ENCODE data around the gene COL20A1.

Gene COL20A1

DNA sequence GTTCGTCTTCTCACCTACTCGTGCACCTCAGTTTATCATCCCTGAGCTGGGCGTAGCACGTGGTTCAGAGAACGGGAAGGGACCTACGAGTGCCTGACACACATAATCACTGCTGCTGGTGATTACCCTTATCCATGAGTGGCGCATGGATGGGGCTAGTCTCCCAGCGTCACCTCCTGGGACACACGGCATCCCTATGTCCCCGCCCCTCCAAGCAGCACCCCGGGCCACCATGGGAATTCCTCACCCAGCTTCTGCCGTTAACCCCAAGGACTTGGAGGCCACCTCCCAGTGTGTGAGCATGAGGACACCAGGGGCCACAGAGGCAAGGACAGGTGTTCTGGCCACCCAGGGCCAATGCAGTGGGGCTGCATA is 58.3 kb downstream of the COL20A1 start:
- DNase-seq, result no peak

DNA sequence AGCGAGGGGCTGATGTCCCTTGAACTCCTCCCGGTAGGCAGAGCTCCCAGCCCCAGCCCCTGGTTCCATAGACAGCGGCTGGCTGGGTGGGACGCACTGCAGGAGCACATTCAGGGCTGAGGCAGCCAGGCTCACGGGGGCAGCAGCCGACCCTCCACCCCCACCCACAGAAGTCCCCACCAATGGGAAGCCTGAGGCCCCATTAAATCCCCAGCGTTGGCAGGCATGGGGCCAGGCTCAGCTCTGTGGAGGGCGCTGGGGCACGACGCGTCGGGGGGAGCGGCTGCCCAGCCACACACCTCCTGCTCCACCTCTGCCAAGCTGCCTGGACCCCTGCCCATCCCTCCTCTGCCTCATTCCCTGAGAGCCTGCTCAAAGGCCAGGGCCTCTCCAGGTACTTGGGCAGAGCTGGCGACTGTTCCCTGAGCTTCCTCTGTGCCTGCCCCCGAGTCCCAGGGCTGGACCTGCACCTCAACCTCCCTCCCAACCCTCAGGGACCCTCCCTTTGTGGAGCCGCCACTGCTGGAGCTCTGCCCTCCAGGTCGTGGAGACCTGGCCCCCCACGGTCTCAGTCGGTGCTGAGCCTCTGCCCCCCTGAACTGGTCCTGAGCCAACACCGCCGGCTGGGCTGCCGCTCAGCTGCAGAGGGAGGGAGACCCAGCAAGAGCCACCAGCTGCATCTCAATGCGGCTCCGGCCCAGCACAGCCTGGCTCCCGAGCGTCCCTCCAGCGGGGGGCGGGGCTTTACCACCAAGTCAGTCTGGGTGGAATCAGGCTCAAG is 59.0 kb downstream of the COL20A1 start:
- no peak for DNase-seq

DNA sequence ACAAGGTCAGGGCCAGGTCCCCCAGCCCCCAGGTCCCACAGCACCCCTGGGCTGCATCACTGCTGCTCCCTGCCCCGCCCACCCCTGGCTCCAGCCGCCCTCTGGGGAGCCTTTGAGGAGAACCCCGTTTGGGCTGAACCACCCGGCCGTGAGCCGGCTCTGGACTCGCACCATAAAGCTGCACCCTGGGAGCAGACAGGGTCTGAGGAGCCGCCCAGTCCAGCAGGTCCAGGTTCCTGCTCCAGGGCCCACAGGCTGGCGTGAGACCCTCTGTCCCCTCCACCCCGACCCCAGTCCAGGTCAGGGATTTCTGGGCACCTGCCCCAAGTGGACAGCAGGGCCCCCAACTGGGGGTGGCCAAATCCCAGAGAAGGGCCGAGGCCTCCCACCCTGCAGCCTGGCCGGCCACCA is 59.8 kb downstream of the COL20A1 start:
- no peak for DNase-seq

DNA sequence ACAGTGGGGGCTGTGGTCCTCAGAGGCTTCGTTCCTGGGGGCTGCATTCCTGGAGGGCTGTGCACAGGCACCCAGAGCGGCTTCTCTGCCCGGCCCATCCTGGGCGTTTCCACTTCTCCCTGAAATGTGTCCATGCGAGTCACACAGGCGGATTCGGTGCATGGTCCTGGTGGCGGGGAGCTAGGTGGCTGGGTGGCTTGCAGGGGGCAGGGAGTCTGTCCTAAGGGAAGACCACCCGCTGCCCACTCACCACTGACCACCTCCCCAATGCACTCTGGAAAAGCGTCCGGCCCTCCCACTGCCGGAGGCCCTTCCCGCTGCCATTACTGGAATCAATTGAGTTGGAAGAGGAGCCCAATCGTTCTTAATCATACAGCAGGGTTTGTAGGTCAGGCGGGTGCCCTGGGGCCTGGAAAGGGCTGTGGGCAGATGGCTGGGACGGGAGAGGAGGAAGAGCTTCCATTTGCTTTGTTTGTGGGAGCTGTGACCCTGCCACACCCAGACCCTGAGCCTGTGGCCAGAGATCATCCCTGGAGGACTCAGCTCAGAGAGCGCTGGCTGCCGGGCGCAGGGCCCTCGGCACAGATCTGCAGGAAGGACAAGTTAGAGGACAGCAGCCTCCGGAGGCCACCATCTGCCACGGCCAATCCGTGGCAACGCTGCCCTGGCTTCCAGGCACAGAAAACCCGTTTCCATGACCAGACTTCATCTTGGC is 61.8 kb downstream of the COL20A1 start:
- no peak for DNase-seq

DNA sequence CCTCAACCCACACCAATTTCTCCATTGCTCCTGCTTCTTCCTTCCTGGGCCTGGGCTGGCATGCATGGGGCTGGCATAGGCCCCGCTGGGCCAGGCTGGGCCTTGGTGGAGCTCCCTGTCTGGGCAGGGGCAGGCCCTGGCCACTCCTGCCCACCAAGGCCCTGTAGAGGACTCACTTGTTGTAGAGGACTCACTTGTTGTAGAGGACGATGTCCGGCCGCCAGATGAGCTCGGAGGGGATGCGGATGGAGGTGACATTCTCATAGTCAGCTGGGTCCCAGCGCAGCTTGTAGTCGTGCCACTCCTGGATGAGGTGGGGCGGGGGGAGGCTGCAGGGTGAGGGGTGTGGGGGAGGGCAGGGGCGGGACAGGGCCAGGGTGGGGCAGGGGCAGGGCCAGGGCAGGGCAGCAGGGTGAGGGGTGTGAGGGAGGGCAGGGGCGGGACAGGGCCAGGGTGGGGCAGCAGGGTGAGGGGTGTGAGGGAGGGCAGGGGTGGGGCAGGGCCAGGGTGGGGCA is 62.9 kb downstream of the COL20A1 start:
- DNase-seq, result no peak

DNA sequence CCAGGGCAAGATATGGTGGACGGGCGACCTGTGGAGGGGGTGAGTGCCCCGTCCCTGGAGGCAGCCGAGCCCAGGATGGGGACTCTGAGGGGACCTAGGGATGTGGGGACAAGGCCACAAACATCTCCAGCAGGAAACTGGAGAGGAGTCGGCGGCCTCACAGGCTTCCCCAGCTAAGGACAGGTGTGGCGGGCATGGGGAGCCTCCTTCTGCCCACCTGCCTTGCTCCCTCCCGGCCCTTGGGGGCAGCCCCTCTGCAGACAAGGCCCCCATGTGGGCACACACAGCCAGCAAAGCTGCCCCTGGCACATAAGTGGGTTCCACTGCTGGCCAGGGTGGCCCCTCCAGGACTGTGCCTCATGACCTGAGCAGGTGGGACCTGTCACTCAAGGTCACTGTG is 63.5 kb downstream of the COL20A1 start:
- no peak for DNase-seq

DNA sequence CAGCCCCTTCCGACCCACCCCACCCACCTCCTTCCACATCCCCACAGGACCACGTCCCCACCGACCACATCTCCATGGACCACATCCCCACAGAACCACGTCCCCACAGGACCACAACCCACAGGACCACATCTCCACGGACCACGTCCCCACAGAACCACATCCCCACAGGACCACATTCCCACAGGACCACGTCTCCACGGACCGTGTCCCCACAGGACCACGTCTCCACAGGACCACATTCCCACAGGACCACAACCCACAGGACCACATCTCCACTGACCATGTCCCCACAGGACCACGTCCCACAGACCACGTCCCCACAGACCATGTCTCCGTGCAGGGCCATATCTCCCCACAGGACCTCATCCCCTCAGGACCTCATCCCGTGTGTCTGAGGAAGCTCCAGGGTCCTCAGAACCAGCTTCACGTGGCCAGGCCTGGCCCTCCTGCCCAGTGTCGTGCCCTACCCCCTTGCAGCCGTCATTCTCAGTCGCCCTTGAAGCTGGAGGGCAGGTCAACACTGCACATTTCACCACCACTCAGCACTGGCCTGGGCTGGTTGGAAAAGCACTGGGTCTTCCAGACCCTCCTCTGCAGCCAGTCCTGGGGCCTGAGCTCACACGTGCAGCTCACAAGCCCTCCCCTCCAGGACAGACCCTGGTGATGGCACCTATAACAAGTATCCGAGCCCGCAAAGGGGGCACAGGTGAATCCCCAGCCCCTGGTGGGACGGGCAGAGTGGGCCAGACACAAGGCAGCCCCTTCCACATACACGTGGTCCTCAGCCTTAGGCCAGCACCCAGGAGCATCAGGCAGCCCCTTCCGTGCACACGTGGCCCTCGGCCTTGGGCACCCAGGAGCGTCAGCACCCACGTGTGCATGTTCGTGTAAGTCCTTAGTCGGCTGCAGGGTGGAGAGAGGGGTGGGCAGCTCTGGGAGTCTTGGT is 64.2 kb downstream of the COL20A1 start:
- no peak for DNase-seq

DNA sequence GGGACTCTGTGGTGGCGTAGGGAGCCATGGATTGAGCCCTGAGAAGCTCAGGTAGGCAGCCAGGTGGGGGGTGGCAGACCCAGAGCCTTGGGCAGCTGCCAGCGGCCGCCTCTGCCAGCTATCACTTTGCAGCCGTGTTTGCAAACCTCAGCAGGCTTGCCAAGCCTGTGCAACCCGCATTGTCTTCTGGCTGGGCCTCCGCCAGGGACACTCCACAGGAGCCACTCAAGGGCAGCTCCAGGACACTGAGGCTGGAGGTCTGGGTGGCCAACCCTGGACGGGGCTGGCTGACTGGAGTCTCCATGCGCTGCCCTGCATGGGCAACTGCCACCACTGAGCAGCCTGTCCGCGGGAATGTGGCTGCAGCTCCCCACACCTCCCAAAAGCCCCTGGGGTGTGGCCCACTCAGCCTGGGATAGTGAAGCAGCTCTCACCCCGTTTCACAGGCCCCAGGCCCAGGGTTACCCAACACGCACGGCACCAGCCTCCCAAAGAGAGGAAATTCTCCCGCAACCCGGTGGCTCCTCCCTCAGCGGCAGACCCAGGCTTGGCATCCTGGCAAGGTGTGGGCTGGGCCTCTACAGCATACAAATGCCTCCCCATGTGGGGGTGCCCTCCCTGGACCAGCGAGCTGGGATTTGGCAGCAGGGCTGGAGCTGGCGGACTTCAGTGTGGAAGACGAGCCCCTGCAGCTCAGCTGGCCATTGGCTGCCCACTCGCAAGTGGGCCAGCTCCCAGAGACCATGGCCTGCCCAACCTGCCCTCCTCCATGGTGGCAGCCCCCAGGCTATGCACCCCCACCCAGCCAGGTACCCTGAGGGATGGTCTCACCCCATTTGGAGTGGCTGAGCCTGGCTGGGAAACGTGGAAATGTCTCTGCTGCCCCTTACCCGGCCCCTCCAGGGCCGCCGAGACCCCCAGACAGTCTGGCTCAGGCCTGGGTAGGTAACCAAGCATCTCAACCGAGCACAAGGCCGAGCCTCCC is 65.2 kb downstream of the COL20A1 start:
- DNase-seq, result no peak

DNA sequence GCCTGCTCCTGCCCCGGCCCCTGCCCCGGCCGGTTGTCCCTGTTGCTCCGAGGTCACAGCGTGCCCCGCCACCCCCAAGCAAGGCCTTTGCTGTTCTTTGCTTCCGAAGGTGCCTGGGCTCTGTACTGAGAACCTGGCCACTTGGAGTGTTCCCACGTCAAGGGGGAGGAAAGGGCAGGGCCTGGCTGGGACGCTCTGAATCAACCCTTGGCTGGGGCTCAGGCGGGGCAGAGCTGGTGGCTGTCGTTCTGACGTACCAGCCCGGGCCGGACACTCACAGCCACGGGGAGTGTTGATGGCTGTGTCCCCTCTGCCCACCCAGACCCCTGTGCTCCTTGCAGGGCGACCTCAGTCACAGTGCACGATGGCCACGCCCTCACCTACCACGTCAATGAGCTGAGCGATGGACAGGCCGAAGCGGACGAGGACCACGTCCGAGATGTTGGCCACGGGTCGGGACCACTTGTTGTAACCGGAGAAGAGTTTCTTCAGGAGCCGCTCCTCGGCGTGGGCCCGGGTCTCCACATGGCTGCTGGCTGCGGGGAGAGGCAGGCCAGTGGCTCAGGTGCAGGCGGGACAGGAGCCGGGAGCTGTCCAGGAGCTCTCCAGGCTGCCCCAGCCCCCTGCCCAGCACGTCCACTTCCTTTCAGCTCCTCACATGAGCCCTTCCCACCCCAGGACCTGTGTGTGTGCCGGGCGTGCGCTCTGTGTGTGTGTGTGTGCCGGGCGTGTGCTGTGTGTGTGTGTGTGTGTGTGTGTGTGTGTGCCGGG is 66.4 kb downstream of the COL20A1 start:
- DNase-seq, result no peak

DNA sequence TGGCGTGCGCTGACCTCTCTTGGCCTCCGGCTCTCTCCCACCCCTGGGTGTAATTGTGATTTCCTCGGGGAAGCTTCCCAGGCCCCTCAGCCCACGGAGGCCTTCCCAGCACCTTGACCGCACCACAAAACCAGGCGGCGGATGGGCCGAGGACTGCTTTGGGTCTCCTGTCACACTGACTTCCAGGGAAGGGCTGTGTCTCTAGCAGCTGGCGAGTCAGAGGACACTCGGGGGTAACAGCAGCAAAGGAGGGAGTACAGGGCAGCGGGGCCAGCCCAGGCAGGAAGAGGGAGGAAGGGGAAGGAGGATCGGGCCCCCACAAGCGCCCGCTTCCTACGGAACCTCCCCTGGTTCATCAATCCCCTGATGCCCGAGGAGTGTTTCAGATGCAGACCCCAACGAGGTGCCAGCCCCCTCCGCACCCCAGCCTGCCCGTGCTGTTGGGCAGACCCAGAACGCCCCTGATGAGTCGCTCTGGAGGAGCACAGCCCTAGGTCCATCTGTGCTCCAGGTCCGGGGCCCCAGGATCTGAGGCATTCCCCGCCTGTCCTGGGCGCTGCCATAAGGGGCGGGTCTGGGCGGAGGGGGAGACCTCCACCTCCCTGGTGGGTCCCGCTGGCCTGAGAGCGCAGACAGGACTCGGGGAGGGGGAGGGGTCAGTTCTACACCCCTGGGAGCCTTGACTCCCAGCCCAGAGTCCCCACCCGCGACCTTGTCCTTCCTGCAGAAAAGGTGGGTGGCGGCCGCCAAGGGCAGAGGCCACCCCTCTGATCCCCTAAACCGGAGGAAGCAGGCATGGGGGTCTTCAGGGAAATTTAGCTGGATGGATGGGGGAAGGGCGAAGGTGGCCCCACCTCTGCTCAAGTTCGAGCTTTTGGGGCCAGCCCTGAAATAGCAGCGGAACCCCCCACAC is 67.2 kb downstream of the COL20A1 start:
- no peak for DNase-seq

DNA sequence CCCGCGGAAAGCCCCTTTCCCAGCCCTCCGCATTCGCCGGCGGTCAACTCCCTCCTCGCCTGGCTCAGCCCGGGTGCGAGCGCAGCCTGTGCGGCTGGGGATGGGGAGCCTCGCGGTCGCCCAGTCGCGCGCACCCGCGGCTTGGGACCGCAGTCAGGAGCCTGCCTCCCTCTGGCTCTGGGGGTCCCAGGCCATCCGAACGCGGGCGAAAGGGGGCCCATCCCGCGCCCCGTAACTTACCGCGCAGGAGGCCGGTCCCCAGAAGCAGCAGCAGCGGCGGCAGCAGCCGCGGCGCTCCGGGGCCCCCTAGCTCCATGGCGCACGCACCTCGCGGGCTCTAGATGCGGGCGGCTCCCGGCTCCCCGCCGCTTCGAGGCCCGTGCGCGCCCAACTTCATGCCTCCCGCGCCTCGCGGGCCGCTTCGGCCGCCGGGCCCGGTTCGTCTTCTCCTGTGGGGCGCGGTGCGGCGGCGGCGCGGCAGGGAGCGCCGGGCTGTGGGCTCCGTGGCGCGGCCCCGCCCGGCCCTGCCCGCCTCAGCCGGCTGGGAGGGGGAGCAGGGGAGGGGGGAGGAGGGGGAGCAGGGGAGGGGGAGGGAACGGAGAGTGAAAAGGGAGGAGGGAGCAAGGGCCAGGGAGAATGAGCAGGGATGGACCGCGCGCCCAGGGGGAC is 68.0 kb downstream of the COL20A1 start, which contains the start of gene CHRNA4:
Gene CHRNA4, minus strand, starts transcription at position 500 of the 669 bp plus-strand sequence. Its CDS starts 184 bp downstream, at position 316.
- DNase-seq, result no peak

DNA sequence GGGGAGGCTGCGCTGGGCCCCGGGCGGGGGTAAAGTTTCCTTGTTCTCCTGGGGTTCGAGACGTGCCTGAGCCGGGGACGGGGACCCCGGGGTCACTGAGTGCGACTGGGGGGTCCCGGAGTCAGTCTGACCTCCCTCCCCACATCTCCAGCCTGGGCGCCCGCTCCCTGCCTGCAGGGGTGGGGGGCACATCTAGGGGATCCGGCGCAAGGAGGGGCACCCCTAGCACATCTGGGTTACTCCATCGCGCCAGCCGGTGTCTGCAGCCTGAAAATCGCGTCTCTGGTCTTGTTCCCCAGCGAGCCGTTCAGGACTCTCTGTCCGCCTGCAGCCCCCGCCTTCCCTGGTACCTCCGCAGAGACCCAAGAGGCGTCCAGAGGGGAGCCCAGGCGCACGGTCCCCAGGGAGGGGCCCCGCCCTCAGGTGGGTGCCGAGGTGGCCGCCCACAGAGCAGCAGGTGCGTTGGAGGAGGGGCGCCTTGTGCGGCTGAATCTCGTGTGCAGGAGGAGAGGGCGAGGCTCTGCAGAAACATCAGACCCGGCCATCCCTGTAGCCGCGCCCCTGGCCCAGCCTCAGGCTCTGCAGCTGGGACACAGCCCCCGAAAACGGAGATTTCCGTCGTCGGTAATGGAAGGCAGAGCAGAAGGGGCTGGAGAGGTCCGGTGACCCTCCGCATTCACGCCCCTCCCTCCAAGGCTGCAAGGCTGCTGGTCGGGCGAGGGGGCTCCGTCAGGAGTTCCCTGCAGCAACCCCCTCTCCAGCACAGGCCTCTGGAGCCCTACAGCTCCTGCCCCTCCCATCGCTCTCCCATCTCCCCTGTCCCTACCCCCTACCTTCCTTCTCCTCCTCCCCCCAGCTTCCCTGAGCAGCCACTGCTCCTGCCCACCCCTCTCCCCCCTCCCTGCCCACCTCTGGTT is 68.8 kb downstream of the COL20A1 start:
- no peak for DNase-seq

DNA sequence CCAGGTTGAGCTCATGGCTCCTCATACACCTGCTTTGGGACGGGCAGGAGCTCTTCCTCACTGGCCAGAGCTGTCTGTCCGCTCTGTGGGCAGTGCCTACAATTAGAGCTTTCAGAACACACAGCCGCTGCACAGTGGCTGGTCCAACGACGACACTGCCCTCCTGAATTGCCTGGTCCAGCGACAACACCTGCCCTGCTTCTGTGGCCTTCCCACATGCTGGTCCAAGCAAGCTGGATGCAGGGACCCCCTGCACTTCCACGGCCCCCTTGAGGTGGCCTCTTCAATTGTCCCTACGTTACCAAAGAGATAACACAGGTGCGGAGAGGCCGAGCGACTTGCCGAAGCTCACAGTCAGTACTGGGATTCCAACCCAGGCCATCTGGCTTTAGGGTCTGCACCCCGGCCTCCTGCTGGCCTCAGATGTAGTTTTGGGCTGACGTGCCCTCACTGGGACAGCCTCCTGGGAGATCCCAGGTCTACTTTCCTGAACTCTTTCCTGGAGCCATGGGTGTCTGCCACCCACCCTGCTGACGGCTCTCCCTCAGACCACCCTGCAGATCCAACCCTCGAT is 69.5 kb downstream of the COL20A1 start:
- DNase-seq, result no peak

DNA sequence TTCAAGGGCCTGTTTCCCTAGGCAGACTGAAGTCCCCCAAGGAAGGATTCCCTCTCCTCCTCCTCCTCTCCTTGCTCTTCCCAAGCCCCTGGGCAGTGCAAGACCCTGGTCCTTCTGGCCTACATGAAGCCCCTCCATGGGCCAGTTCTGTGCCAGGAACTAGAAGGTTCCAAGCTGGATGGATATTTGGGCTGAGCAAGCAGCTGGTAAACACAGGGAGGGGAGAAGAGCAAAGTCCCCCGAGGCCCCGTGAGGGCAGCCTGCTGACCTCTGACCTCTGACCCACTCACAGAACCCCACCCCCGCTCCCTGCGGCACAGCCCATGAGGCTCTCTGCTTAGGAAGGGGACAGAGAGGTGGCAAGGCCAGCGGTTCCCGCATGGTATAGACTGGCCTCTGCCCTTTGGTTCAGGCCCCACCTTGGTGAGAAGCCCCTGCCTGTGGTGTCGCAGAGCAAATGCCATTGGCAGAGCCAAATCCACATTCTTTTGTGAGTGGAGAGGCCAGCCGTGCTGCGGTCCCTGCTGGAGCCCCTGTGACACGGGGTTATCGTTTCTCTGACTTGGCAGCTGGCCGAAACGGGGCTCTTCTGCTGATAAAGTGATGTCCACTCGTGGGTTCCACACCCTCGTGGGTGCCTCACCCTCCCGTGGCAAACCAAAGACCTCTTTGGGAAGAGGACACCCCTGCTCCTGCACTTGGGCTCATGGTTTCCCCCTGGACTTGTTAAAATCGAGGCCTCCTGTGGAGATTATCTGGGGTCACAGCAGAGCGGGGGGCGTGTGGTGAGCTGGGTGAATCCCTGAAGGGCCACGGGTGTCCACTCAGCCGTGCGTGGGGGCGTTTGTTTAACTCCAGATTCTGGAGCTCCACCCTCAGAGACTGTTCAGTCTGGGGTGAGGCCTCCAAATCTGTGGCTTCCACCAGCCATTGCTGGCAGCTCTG is 70.3 kb downstream of the COL20A1 start:
- no peak for DNase-seq

DNA sequence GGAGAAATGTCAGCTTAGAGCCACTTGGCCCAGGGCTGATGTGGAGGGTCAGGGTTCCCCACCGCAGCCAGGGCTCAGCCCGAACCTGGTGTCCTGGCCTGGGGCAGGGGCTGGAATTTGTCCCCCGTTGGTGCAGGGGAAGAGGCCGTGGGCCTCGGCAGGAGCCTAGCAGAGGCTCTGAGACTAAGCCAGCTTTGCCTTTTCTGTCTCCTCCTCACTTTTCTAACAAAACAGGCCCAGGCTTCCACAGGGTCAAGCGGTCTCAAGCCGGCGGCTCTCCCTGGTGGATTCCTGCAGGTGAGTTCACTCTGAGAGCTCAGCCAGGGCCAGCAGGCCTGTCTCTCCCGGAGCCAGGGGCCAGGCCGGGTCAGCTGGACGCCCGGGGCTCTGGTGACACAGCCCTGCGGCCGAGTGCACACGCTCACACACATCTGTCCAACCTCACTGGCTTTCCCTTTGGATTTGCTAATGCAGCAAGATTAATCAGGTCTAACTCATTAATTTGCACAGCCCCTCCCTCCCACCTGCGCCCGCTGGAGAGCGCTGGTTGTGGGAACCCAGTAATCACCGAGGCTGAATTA is 71.1 kb downstream of the COL20A1 start:
- DNase-seq, result no peak

Data from CD4-positive, alpha-beta T cell treated with Interleukin-17A for 4 hours (primary cell).